IPS DF 6.9 (cell line): ENCODE results near the gene HEATR1.

ENCODE experiments used
- DNase-seq: peaks from one replicate; pipeline ENCODE4 v3.0.0-alpha.2; 2013; ENCODE audit warnings: low read depth, low spot score
- H3K27ac ChIP-seq: one replicate; pipeline ENCODE4 v1.5.1; 2013; ENCODE audit warnings: low read length, control low read depth
- H3K27me3 ChIP-seq: 2 replicates; pipeline ENCODE4 v1.6.1; 2013; ENCODE audit warnings: mild to moderate bottlenecking, low read length; ENCODE audit not compliant: control insufficient read depth, insufficient read depth
- H3K36me3 ChIP-seq: 2 replicates; pipeline ENCODE4 v1.6.1; 2013; ENCODE audit warnings: low read length; ENCODE audit not compliant: control insufficient read depth, insufficient read depth
- H3K4me1 ChIP-seq: 2 replicates; pipeline ENCODE4 v1.6.1; 2013; ENCODE audit warnings: low read length; ENCODE audit not compliant: control insufficient read depth, insufficient read depth
- H3K4me3 ChIP-seq: 2 replicates; pipeline ENCODE4 v1.5.1; 2013; ENCODE audit warnings: mild to moderate bottlenecking, low read length
- H3K9me3 ChIP-seq: 2 replicates; pipeline ENCODE4 v1.6.1; 2013; ENCODE audit warnings: low read length, inconsistent platforms; ENCODE audit not compliant: control insufficient read depth, insufficient read depth
- WGBS: extraction: QIAGEN DNeasy Blood & Tissue Kit; methylation state at CpG from one replicate; pipeline ENCODE4 v1.1.7; 2013; ENCODE audit warnings: mixed read lengths, missing lambda C conversion rate; ENCODE audit not compliant: insufficient read length, insufficient coverage; 5-methylcytosine and 5-hydroxymethylcytosine counted together

Gene HEATR1

DNA sequence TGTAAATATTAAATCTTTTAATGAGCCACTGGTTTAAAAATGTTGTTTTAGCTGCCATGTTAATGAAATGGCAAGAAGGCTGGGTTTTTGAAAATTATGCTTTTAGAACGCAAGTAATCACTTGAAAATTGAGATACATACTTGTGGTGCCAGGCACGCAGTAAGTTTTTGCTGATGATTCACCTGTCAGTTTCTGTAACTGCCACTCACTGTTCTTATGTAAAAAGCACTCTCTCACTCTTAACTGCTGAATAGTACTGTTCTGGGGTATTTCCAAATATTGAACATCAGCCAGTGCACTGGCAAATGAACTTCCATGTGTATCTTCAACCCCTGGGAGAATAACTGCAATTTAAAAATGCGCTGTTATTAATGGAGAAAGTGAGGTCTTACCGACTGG lies 62.6 kb downstream of the HEATR1 start:
- DNase-seq: no peak
- Histone ChIP-seq H3K4me1 (no peaks in the 10 kb centered on the region), H3K4me3 (no peak overlapping the region), H3K27me3 (no peaks in the 10 kb centered on the region), H3K27ac (no peak overlapping the region), H3K9me3 (no peaks in the 10 kb centered on the region), H3K36me3 (peaks cover under 1% of the 10 kb centered on the region; the same call in 1 of the 2 replicates)
- WGBS: no CpG with 5 or more reads among the region's 4 CpGs

GRCh38 chr1:236540813-236541465 lies 63.4 kb downstream of the HEATR1 start:
- Histone ChIP-seq H3K27ac (no peak overlapping the region), H3K36me3 (no peaks in the 10 kb centered on the region; the same call in 1 of the 2 replicates), H3K4me3 (no peak overlapping the region), H3K27me3 (no peaks in the 10 kb centered on the region), H3K4me1 (no peaks in the 10 kb centered on the region), H3K9me3 (no peaks in the 10 kb centered on the region)
- DNase-seq: no peak
- WGBS: no CpG with 5 or more reads among the region's 4 CpGs

DNA sequence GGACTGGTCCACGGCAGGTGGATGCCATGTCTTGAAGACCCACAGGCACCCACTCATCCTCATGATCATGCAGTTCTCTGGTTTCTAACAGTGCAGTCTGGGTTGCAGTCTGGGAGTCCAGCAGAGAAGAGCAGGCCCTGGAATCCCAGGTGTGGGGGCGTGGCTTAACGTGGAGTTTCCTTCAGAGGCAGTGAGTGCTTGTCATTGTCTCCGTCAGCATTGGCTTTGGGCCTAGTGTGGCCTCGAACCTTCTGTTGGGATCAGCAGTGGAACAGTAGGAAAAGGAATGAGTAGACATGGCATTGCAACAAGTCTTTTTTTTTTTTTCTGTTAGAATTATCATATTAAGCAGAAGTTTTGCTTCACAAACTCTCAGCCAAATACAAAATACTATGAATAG lies 67.8 kb downstream of the HEATR1 start:
- H3K9me3 ChIP-seq: no peaks in the 10 kb centered on the region
- no peaks in the 10 kb centered on the region for H3K36me3 ChIP-seq
- no peaks in the 10 kb centered on the region for H3K27me3 ChIP-seq
- WGBS: no CpG with 5 or more reads among the region's 5 CpGs
- no peak overlapping the region for H3K27ac ChIP-seq
- no peak for DNase-seq
- H3K4me3 ChIP-seq: no peak overlapping the region
- H3K4me1 ChIP-seq: no peaks in the 10 kb centered on the region

GRCh38 chr1:236535662-236536161 lies 68.6 kb downstream of the HEATR1 start:
- Histone ChIP-seq H3K36me3 (no peaks in the 10 kb centered on the region), H3K9me3 (no peaks in the 10 kb centered on the region), H3K4me1 (no peaks in the 10 kb centered on the region), H3K27ac (no peak overlapping the region), H3K27me3 (no peaks in the 10 kb centered on the region), H3K4me3 (no peak overlapping the region)
- no peak for DNase-seq
- no CpG with 5 or more reads among the region's 6 CpGs for WGBS

DNA sequence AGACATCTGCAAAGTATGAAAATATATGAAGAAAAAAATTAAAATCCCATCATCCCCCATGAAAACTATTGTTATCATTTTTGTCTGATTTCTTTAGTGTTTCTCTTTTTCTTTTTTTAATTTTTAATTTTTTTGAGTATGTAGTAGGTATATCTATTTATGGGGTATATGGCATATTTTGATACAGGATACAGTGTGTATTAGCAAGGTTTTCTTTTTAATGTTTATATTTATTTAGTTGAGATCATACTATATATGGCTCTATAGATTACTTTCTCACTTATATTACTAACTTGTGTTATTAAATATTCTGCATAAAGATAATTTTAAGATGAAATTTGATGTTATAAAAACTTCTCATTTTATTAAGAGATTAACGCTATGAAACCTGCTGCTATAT lies 69.1 kb downstream of the HEATR1 start:
- H3K27me3 ChIP-seq: no peaks in the 10 kb centered on the region
- WGBS: no CpG with 5 or more reads among the region's 1 CpG

GRCh38 chr1:236534151-236534651 lies 70.1 kb downstream of the HEATR1 start:
- WGBS: no CpG with 5 or more reads among the region's 4 CpGs
- H3K4me1 ChIP-seq: no peaks in the 10 kb centered on the region
- no peak overlapping the region for H3K27ac ChIP-seq
- DNase-seq: no peak
- no peak overlapping the region for H3K4me3 ChIP-seq
- H3K27me3 ChIP-seq: no peaks in the 10 kb centered on the region
- no peaks in the 10 kb centered on the region for H3K36me3 ChIP-seq
- no peaks in the 10 kb centered on the region for H3K9me3 ChIP-seq

More for the DNA sequence above, 69.1 kb downstream of the HEATR1 start:
- no peaks in the 10 kb centered on the region for H3K36me3 ChIP-seq
- H3K9me3 ChIP-seq: no peaks in the 10 kb centered on the region
- no peak for DNase-seq
- H3K4me3 ChIP-seq: no peak overlapping the region
- H3K27ac ChIP-seq: no peak overlapping the region
- H3K4me1 ChIP-seq: no peaks in the 10 kb centered on the region

DNA sequence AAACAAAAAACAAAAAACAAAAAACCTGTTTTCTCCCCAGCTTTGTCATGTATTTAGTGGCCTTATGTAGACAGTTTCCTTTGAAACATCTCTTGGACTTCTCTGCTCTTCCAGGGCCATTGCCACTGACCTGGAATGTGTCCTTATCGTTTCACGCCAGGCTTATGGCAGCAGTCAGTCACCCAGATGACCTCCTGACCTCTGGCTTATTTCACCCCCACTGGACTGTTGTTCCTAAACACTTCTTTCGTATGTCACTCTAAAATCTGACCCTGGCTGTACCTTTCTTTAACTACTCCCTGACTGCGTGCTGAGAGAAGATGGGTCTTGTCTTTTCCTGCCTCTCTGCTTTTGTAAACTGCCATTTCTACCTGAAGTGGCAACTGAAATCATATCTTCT lies 71.5 kb downstream of the HEATR1 start:
- Histone ChIP-seq H3K27me3 (no peaks in the 10 kb centered on the region), H3K4me1 (no peaks in the 10 kb centered on the region), H3K36me3 (no peaks in the 10 kb centered on the region), H3K9me3 (no peaks in the 10 kb centered on the region), H3K4me3 (no peak overlapping the region), H3K27ac (no peak overlapping the region)
- no CpG with 5 or more reads among the region's 4 CpGs for WGBS
- DNase-seq: no peak

GRCh38 chr1:236530959-236531358 lies 73.4 kb downstream of the HEATR1 start:
- no peaks in the 10 kb centered on the region for H3K9me3 ChIP-seq
- H3K4me1 ChIP-seq: no peaks in the 10 kb centered on the region
- no peak overlapping the region for H3K27ac ChIP-seq
- no peak for DNase-seq
- no peaks in the 10 kb centered on the region for H3K27me3 ChIP-seq
- H3K4me3 ChIP-seq: no peak overlapping the region
- no CpG with 5 or more reads among the region's 5 CpGs for WGBS
- H3K36me3 ChIP-seq: no peaks in the 10 kb centered on the region

DNA sequence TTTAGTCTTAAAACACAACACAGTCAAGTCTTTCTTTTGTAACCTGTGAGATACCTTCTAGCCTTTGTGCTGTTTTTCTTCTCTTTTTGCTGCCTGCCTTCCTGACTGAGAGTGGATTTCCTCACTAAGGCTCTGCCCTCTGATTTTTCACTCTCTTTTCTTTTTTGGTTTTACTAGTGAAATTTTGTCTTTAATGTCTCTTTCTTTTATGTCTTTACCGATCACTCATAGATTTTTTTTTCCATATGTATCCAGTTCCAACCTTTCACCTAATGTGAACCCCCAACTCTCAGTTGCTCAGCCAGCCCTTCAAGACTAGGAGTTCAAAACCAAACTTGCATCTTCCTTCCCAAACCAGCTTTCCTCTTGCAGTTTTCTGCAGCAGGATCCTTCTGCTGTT lies 74.0 kb downstream of the HEATR1 start:
- no peak for DNase-seq
- no CpG with 5 or more reads among the region's 1 CpG for WGBS
- Histone ChIP-seq H3K4me1 (no peaks in the 10 kb centered on the region), H3K4me3 (no peak overlapping the region), H3K9me3 (no peaks in the 10 kb centered on the region), H3K27me3 (no peaks in the 10 kb centered on the region), H3K27ac (no peak overlapping the region), H3K36me3 (no peaks in the 10 kb centered on the region)

DNA sequence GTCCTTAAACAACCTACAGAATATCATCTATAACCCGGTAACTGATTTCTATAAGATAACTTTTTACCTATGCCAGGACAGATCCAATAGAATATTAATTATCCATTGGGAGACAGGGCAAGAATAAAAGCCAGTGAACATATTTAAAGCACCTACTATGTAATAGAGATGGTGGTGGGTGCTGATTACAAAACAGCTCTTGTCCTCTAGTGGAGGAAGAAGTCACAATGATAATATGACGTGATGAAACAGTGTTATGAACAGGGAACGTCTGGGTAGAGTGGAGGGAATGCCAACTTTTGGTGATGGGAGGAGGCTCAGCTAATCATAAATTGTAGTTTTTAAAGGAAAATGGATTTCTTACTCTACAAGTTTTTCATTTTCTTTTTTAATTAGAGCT lies 78.2 kb downstream of the HEATR1 start:
- Histone ChIP-seq H3K27ac (no peak overlapping the region), H3K36me3 (no peaks in the 10 kb centered on the region), H3K27me3 (no peaks in the 10 kb centered on the region), H3K4me1 (peaks cover 2% of the 10 kb centered on the region; the same call in 1 of the 2 replicates), H3K4me3 (no peak overlapping the region), H3K9me3 (no peaks in the 10 kb centered on the region)
- no CpG with 5 or more reads among the region's 3 CpGs for WGBS
- DNase-seq: no peak

DNA sequence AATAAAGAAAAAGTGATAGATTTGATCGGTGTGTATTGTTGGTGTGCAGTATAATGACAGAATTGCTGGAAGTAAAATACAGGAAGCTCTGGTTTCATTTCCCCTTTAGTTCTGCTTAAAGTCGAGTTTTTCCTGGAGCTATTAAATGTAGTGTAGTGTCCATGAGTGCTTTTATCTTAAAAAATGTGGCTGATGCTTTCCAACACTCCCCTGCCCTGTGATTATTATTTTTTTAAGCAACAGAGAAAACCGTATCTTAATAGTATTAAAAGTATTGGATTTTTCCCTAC lies 79.5 kb downstream of the HEATR1 start:
- WGBS: 100% methylated on average over 1 of the region's 3 CpGs
- no peak overlapping the region; the same call in 1 of the 2 replicates for H3K4me3 ChIP-seq
- H3K9me3 ChIP-seq: no peaks in the 10 kb centered on the region
- no peak for DNase-seq
- peaks cover 2% of the 10 kb centered on the region; the same call in 1 of the 2 replicates for H3K4me1 ChIP-seq
- 0 out of 2 replicates have a peak, but pooled peaks cover 2% of the 10 kb centered on the region for H3K27me3 ChIP-seq
- H3K27ac ChIP-seq: no peak overlapping the region
- no peaks in the 10 kb centered on the region for H3K36me3 ChIP-seq
